Kidney epithelial cell (primary cell): ENCODE measurements around the gene UGT1A10. TPM values are rescaled to one million over a fixed set of nuclear protein-coding genes. Genes with fewer than 3 reads are reported as not detected.

Experiments
- DNase-seq: peaks from one replicate; pipeline ENCODE4 v3.0.0-alpha.2; 2010; ENCODE audit warnings: low read depth
- H3K27me3 ChIP-seq: 2 replicates; pipeline ENCODE4 v1.6.0; 2011; ENCODE audit warnings: low read length; ENCODE audit not compliant: control insufficient read depth, insufficient read depth
- H3K36me3 ChIP-seq: 2 replicates; pipeline ENCODE4 v1.5.1; 2011; ENCODE audit warnings: low read length; ENCODE audit not compliant: control insufficient read depth, insufficient read depth
- H3K4me3 ChIP-seq: 2 replicates; pipeline ENCODE4 v1.5.1; 2011; ENCODE audit warnings: low read depth, mild to moderate bottlenecking, control low read depth, low read length
- total RNA-seq: library from RNA; depleted of rRNA; stranded (reverse); fragments of >200 nt; gene quantifications from 2 replicates; pipeline ENCODE4 v1.2.3, GENCODE V29; 2015
- TF ChIP-seq, protein P1 (sequence below): IDR thresholded peaks from 2 replicates; pipeline ENCODE4 v1.5.1; 2011; ENCODE audit warnings: mild to moderate bottlenecking, moderate library complexity, low read length, control low read depth, inconsistent platforms; ENCODE audit not compliant: insufficient read depth, poor library complexity, severe bottlenecking

UGT1A10 gene
- total RNA-seq, 1 donor from 2014 or later = not detected

- no peak for DNase-seq
- Histone ChIP-seq H3K36me3 (no peaks in the 10 kb centered on the region), H3K27me3 (no peaks in the 10 kb centered on the region), H3K4me3 (no peak overlapping the region)
- TF ChIP-seq, protein P1, sequence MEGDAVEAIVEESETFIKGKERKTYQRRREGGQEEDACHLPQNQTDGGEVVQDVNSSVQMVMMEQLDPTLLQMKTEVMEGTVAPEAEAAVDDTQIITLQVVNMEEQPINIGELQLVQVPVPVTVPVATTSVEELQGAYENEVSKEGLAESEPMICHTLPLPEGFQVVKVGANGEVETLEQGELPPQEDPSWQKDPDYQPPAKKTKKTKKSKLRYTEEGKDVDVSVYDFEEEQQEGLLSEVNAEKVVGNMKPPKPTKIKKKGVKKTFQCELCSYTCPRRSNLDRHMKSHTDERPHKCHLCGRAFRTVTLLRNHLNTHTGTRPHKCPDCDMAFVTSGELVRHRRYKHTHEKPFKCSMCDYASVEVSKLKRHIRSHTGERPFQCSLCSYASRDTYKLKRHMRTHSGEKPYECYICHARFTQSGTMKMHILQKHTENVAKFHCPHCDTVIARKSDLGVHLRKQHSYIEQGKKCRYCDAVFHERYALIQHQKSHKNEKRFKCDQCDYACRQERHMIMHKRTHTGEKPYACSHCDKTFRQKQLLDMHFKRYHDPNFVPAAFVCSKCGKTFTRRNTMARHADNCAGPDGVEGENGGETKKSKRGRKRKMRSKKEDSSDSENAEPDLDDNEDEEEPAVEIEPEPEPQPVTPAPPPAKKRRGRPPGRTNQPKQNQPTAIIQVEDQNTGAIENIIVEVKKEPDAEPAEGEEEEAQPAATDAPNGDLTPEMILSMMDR = no peak
These were observed 121.9 kb downstream of the UGT1A10 start for GRCh38 chr2:233758141-233758540.

GRCh38 chr2:233758849-233759248 lies 122.6 kb downstream of the UGT1A10 start:
- H3K27me3 ChIP-seq = no peaks in the 10 kb centered on the region
- no peak overlapping the region for H3K4me3 ChIP-seq
- TF ChIP-seq, protein P1 = no peak
- H3K36me3 ChIP-seq = no peaks in the 10 kb centered on the region
- no peak for DNase-seq

GRCh38 chr2:233760043-233760442 lies 123.8 kb downstream of the UGT1A10 start, which contains the start of gene UGT1A1:
UGT1A1 (plus strand) TSS chr2:233760270; CDS start chr2:233760288, 18 bp downstream.
- no peak within 1 kb of the TSS for H3K4me3 ChIP-seq
- no peaks in the 10 kb centered on the region for H3K27me3 ChIP-seq
- TF ChIP-seq, protein P1 = no peak
- DNase-seq = no peak
- no peaks in the 10 kb centered on the region for H3K36me3 ChIP-seq

GRCh38 chr2:233761040-233761769 lies 125.0 kb downstream of the UGT1A10 start:
- DNase-seq = no peak
- Histone ChIP-seq H3K4me3 (no peak overlapping the region), H3K27me3 (no peaks in the 10 kb centered on the region), H3K36me3 (no peaks in the 10 kb centered on the region)
- TF ChIP-seq, protein P1 = no peak

DNA sequence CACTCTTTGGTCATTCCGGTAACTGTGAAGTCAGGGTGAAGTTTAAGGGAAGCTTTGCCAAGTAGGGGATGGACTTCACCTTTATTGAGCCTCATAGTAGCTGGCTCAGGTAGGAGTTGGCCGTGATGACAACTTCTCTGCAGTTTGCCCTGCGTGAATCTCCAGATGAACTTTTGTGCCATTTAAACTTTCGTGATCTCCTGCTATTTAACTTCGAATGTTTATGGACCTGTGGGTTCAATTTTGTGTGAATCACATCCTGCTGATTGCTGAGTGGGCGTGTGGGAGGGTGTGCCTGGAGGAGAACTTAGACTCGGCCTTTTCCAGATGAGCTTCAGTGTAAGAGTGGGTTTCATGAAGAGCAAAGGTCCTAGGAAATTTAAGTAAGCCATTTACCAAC lies 128.0 kb downstream of the UGT1A10 start:
- Histone ChIP-seq H3K4me3 (no peak overlapping the region), H3K27me3 (no peaks in the 10 kb centered on the region), H3K36me3 (no peaks in the 10 kb centered on the region)
- TF ChIP-seq, protein P1 = no peak
- peak; percentile 16 for DNase-seq

DNA sequence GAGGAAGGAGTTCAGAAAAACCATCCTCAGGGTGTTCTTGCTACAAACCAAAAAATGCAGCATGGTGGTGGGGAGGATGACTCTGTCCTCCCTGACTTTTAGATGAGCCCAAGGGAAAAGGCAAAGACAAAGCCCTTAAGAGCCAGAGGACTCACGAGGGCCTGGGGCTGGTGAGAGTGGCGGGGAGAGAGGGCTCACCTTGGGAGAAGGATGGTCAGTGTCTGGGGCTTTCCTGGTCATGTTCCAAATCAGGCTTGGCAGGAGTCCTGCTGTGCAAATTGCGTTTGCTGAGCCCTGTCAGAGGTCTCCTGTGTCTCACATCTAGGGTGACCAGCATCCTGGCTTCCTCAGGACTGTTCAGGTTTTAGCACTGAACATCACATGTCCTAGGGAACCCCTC lies 128.5 kb downstream of the UGT1A10 start:
- TF ChIP-seq, protein P1 = no peak
- DNase-seq = no peak
- Histone ChIP-seq H3K27me3 (no peaks in the 10 kb centered on the region), H3K36me3 (no peaks in the 10 kb centered on the region), H3K4me3 (no peak overlapping the region)
